Adrenal gland (tissue), 5 donors: Measurements from ENCODE around the gene PRKCI.

Experiments
- POLR2A ChIP-seq, 2 donors: fragments of 450-650 bp; IDR thresholded peaks; one replicate each; pipeline ENCODE4 v1.6.1; 2017; ENCODE audit warnings: antibody characterized with exemption in 2 of 2, mild to moderate bottlenecking in 2 of 2, moderate library complexity in 1 of 2
- TF ChIP-seq, protein P1 (sequence below), 6 experiments: fragments of 450-650 bp in 4 of 6; fragments of 200-600 bp in 2 of 6; sonication (generic) in 1 of 6; IDR thresholded peaks; 1 replicate in 5 of 6; 2 replicates in 1 of 6; pipeline versions ENCODE4 v1.5.1 to v1.8.0; 2016 to 2021; ENCODE audit warnings: antibody characterized with exemption in 6 of 6, mild to moderate bottlenecking in 2 of 6, moderate library complexity in 1 of 6
- donor health status: DM: no; HTN: no; CAD: no.

DNA sequence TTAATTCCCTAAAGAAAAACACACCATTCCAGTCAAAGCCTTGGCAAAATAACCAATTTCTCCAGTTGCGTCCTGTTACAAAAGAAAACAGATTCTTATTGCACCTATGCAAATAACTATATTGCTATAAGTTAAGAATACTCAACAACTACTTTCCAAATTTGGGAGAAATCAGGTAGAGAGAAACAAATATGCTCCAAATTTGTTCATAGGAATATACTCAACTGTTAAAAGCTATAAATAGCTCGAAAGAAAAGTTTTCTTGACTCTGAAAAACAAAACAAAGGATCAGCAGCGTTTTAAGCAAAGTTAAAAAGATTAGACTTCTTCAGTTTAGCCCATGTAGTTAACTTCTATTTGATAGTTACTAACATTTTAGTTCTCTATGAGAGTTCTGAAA, 115.2 kb downstream of the PRKCI start:
- TF ChIP-seq, protein P1, sequence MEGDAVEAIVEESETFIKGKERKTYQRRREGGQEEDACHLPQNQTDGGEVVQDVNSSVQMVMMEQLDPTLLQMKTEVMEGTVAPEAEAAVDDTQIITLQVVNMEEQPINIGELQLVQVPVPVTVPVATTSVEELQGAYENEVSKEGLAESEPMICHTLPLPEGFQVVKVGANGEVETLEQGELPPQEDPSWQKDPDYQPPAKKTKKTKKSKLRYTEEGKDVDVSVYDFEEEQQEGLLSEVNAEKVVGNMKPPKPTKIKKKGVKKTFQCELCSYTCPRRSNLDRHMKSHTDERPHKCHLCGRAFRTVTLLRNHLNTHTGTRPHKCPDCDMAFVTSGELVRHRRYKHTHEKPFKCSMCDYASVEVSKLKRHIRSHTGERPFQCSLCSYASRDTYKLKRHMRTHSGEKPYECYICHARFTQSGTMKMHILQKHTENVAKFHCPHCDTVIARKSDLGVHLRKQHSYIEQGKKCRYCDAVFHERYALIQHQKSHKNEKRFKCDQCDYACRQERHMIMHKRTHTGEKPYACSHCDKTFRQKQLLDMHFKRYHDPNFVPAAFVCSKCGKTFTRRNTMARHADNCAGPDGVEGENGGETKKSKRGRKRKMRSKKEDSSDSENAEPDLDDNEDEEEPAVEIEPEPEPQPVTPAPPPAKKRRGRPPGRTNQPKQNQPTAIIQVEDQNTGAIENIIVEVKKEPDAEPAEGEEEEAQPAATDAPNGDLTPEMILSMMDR (IDR thresholded peaks at IDR 0.05), result no peak
- TF ChIP-seq POLR2A (IDR thresholded peaks at IDR 0.05), result no peak
